Stimulated activated CD8-positive, alpha-beta memory T cell treated with anti-CD3 and anti-CD28 coated beads, Interleukin-2, amount 100 ng/mL, for 48 hours (primary cell): ENCODE measurements around the gene RBFOX2.
"Not testable (repeated sequence)": the region's sequence is repeated elsewhere in the genome, so short reads cannot be mapped to it uniquely, and the experiment has no call there.

Experiments used
- DNase-seq, 2 donors: peaks; one replicate each; pipeline ENCODE4 v3.0.0-alpha.2; 2020; ENCODE audit warnings: low read depth in 2 of 2

The RBFOX2 gene

GRCh38 chr22:35737886-35738285 lies 290.7 kb downstream of the RBFOX2 start:
- DNase-seq, result not testable (repeated sequence)

DNA sequence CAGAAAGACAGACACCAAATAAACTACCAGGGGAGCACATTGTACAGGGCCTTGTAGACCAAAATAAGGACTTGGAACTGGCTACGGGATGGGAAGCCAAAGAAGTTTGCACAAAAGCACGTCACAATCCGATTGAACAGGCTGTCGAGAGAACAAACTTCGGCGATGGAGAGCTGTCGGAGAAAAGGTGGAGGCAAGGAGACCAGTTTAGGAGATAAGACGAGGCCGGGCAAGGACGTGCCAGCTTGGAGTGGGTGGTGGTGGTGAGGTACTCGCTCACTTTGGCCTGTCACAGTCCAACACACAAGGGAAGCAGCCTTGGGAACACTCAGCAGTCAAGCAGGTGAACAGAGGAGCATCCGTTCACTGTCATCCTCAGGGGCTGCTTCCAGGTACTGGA lies 291.9 kb downstream of the RBFOX2 start:
- DNase-seq, result no peak

GRCh38 chr22:35736166-35736565 lies 292.5 kb downstream of the RBFOX2 start:
- no peak for DNase-seq

DNA sequence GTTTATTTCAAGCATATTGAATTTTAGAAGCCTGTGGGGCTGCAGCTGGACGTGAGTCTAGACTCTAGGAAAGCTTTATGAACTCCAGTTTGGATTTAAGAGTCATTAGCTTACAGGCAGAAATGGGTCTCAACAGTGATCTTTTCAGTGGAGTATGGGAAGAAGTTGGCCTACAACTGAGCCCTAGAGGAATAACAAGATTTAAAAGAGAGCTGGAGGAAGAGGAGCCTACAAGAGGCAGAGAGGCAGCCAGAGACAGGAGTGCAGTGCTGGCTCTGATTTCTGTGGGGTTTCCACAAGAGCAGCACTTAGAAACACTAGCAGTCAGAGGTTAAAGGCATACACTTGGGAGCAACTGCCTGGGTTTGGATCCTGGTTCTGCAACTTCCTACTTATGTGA lies 293.1 kb downstream of the RBFOX2 start:
- no peak for DNase-seq

- no peak for DNase-seq
These were observed 294.2 kb downstream of the RBFOX2 start for GRCh38 chr22:35734517-35734827.

DNA sequence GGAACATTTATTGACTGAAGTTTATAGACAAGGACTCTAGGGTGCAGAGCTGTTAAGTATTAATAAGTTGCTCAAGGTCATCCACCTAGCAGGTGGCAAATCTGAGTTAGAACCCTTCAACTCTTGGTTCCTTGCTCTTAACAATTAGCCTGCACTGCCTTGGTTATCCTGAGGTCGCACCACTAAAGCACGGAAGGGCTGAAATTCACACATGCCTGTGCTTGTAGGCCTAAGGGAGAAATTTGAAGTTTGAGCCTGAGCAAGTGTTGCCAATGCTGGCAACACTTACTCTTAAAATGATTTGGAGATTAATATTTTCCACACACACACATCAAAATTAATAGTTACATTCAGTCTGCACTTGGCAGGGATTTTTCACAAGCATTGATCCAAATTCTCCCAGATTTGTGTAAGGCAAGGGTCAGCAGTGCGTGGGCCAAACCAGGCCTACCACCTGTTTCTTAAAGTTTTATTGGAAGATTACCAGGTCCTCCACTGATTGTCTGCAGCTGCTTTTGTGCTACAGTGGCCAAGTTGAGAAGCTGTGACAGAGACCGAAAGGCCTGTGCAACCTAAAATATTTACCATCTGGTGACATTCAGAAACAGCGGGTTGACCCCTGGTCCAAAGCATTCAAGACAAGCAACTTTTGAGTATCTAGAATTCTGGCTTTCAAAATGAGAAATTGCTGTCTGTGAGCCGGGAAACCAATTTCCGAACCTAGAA lies 294.7 kb downstream of the RBFOX2 start:
- DNase-seq, result no peak

DNA sequence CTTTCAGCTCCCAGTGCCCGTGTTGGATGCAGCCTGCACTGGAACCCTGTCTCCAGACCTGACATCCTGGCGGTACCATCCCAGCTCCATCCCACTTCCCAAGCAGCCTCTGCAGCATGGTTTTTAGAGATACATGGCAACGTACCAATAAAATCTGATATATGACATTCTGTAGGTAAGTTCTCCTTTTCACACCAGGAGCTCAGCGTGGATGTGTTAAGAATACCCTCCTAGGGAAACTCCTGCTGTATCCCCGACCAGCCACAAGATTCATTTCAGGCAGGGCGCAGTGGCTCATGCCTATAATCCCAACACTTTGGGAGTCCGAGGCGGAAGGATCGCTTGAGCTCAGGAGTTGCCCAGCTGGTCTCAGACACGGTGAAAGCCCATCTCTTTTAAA lies 295.6 kb downstream of the RBFOX2 start:
- no peak for DNase-seq

DNA sequence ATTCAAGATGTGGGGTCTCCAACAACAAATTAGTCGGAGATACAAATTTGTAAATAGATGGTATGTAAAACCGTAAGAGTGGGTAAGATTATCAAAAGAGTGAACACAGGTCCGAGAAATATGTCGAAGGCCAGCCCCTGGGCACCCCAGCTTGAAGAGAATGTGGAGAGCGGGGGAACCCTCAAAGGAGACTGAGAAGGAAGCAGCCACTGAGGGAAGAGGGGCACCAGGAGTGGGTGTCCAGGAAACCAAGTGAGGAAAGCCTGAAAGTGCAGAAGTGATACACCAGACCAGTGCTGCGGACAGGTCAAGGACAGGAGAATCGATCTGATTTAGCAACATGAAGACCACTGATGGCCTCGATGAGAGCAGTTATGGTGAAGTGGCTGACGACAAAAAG lies 296.5 kb downstream of the RBFOX2 start:
- no peak for DNase-seq

GRCh38 chr22:35731321-35731720 lies 297.3 kb downstream of the RBFOX2 start:
- DNase-seq, result no peak

DNA sequence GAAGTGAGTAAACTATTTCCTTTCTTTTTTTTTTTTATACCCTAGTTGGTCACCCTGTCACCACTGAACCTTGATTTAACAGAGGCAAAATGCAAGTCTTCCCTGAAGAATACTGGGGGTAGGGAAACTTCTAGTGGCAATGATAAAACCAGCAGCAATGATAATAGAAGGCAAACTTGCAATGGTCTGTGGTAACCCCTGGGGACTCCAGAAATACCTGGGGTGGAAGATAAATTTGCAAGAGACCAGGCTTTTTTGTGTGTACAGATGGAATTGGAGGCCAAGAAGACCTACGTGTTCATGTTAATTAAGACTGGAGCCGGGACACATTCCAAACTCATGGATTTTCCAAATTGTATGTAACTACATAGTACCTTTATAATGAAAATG lies 299.3 kb downstream of the RBFOX2 start:
- no peak for DNase-seq

- no peak for DNase-seq
These were observed 299.9 kb downstream of the RBFOX2 start for GRCh38 chr22:35728639-35729308.

GRCh38 chr22:35727436-35727835 lies 301.2 kb downstream of the RBFOX2 start:
- no peak for DNase-seq

DNA sequence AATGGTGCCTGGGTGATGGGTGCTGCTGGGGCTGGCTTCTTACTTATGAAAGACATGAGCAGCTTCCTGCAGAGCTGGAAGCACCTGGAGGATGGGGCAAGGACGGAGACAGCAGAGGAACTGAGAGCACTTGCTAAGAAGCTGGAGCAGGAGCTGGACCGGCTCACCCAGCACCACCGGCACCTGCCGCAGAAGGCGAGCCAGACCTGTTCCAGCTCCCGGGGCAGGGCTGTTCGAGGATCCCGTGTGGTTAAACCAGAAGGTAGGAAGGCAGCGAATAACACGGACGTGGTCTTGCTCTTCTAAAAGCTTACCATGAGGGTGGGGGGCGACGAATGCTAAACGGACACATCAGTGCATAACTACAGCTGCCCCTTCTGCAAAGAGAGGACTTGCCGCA lies 301.7 kb downstream of the RBFOX2 start:
- no peak for DNase-seq

DNA sequence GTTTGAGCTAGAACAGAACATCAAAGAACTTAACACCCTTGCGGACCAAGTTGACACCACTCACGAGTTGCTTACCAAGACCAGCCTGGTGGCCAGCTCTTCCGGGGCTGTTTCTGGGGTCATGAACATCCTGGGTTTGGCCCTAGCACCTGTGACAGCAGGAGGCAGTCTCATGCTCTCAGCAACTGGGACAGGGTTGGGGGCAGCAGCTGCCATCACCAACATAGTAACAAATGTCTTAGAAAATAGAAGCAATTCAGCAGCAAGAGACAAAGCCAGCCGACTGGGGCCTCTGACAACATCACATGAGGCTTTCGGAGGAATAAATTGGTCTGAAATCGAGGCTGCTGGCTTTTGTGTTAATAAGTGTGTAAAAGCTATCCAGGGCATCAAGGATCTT lies 302.2 kb downstream of the RBFOX2 start:
- no peak for DNase-seq

DNA sequence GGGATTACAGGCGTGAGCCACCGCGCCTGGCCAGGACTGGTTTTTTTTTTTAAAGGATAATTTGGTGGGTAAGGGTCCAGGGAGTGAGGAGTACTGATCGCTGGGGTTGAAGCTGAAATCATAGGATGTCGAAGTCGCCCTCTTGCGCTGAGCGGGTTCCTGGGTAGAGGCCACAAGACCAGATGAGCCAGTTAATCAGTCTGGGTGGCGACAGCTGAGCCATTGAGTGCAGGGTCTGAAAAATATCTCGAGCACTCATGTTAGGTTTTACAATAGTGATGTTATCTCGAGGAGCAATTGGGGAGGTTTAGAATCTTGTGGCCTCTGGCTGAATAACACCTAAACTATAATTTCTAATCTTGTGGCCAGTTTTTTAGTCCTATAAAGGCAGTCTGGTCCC lies 303.1 kb downstream of the RBFOX2 start:
- DNase-seq, result no peak

- no peak for DNase-seq
These were observed 306.7 kb downstream of the RBFOX2 start for GRCh38 chr22:35721960-35722359.

GRCh38 chr22:35719212-35719875 lies 309.3 kb downstream of the RBFOX2 start:
- no peak for DNase-seq

- no peak for DNase-seq
These were observed 311.1 kb downstream of the RBFOX2 start, which contains the start of gene APOL5 for GRCh38 chr22:35717572-35717971. APOL5 (plus strand) TSS chr22:35717872; CDS start chr22:35717872, 0 bp downstream.

DNA sequence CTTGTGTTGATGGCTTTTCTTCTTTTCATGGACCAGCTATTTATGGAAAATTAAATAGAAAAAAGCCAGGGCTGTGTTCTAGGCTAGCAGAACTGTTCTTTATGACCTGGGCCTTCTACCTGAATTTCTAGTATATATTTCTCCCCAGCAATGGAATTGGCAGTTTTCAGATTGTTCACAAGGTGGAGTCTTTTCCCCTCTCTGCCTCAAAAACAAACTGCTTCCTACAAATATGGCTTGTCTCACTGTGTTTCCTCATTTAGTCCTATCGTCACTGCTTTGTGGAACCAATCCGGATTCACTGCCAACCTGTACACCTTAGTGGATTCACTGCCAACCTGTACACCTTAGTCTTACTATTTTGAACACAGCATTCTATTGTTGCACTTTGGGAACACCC lies 316.0 kb downstream of the RBFOX2 start:
- no peak for DNase-seq

DNA sequence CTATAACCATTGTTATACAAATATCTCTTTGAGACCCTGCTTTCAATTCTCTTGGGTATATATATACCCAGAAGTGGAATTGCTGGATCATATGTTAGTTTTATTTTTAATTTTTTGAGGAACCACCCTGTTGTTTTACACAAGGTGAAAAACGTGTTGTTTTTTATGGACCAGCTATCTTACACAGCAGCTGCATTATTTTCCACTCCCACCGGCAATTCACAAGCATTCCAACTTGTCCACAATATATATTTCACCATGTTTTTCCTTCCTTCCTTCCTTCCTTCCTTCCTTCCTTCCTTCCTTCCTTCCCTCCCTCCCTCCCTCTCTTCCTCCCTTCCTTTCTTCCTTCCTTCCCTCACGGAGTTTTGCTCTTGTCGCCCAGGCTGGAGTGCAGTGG lies 317.3 kb downstream of the RBFOX2 start:
- no peak for DNase-seq

DNA sequence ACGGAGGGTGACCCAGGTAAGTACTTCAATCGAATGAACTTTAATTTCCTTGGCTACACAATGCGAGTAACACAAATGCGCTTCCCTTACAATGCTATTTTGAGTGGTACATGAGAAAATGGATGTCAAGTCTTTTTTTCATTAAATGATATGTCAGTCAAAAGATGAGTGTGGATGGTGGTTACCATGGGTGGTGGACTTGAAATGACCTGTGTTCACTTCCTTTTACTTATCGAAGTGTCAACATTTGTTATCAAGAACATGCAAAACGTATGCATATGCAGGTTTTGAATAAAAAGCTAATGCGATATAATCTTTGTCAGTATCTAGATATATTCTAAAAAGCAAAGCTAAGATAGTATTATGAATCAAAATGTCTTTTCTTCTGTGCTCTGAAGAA lies 319.7 kb downstream of the RBFOX2 start:
- no peak for DNase-seq

- DNase-seq, result no peak
These were observed 320.2 kb downstream of the RBFOX2 start for GRCh38 chr22:35708453-35708852.

GRCh38 chr22:35705141-35705540 lies 323.5 kb downstream of the RBFOX2 start:
- DNase-seq, result no peak
